OCI-LY1 (cell line): Measurements from ENCODE around the gene PAX2.

Source experiments
- CTCF ChIP-seq: fragments of 200-600 bp; sonication (generic), shearing (Covaris generic); IDR thresholded peaks from 2 replicates; pipeline ENCODE4 v1.5.1; 2017; ENCODE audit warnings: mild to moderate bottlenecking, antibody characterized with exemption, low read length, moderate library complexity, mixed read lengths
- EZH2 ChIP-seq: fragments of 200-600 bp; sonication (generic), shearing (Covaris generic); IDR thresholded peaks from 2 replicates; pipeline ENCODE4 v1.8.0; 2017; ENCODE audit warnings: borderline replicate concordance, mixed run types, mild to moderate bottlenecking, antibody characterized with exemption, low read length, moderate library complexity, mixed read lengths

DNA sequence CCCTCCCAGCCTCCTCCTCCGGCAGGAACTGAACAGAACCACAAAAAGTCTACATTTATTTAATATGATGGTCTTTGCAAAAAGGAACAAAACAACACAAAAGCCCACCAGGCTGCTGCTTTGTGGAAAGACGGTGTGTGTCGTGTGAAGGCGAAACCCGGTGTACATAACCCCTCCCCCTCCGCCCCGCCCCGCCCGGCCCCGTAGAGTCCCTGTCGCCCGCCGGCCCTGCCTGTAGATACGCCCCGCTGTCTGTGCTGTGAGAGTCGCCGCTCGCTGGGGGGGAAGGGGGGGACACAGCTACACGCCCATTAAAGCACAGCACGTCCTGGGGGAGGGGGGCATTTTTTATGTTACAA, 83.3 kb downstream of the PAX2 start:
- TF ChIP-seq CTCF, result no peak
- TF ChIP-seq EZH2, result no peak
